Left kidney (tissue), 8 donors: ENCODE measurements around the gene UMOD. TPM values are rescaled to one million over a fixed set of nuclear protein-coding genes. Genes with fewer than 3 reads are reported as not detected.

ENCODE experiments used
- DNase-seq: peaks from one replicate; pipeline ENCODE4 v3.0.0-alpha.2; 2013
- long read RNA-seq, 8 donors: transcript quantifications; one replicate each; lab custom pipeline, GENCODE V29; 2026
- polyA plus RNA-seq: library from polyadenylated mRNA; unstranded; fragments of 120-200 nt; gene quantifications from one replicate; pipeline ENCODE4 v1.2.1, GENCODE V29; 2013; ENCODE audit not compliant: insufficient read length

The UMOD gene
- 163 TPM for polyA plus RNA-seq
- long read RNA-seq, donor 1, partial matches to known transcripts: 38 of 52 reads
- long read RNA-seq, donor 1, other reads (novel, unspliced or antisense): 10 of 52 reads
- long read RNA-seq, donor 2, partial matches to known transcripts: 0 of 7 reads
- long read RNA-seq, donor 2, other reads (novel, unspliced or antisense): 6 of 7 reads
- long read RNA-seq, donor 3, transcript UMOD-203 (11 exons, 2,399 nt): major isoform, 6 of 23 reads
- long read RNA-seq, donor 3, partial matches to known transcripts: 7 of 23 reads
- long read RNA-seq, donor 3, other reads (novel, unspliced or antisense): 7 of 23 reads
- long read RNA-seq, donor 4: 0 reads
- long read RNA-seq, donor 5, transcript UMOD-203 (11 exons, 2,399 nt): major isoform, 11 of 20 reads
- long read RNA-seq, donor 5, partial matches to known transcripts: 0 of 20 reads
- long read RNA-seq, donor 5, other reads (novel, unspliced or antisense): 9 of 20 reads
- long read RNA-seq, donor 6, partial matches to known transcripts: 5 of 7 reads
- long read RNA-seq, donor 6, other reads (novel, unspliced or antisense): 0 of 7 reads
- long read RNA-seq, donor 7, transcript UMOD-203 (11 exons, 2,399 nt): major isoform, 33 of 132 reads
- long read RNA-seq, donor 7, partial matches to known transcripts: 69 of 132 reads
- long read RNA-seq, donor 7, other reads (novel, unspliced or antisense): 26 of 132 reads
- long read RNA-seq, donor 8, transcript UMOD-203 (11 exons, 2,399 nt): major isoform, 13 of 66 reads
- long read RNA-seq, donor 8, partial matches to known transcripts: 34 of 66 reads
- long read RNA-seq, donor 8, other reads (novel, unspliced or antisense): 17 of 66 reads

- no peak for DNase-seq
Observed at GRCh38 chr16:20352615-20353014, at the start of gene UMOD. Gene UMOD, minus strand, starts transcription at chr16:20352715. Its CDS starts 1,978 bp downstream, at chr16:20350737.

GRCh38 chr16:20401475-20402016 is 49.0 kb upstream of the UMOD start:
- DNase-seq: no peak

GRCh38 chr16:20401066-20401465 is 48.6 kb upstream of the UMOD start:
- DNase-seq: no peak

GRCh38 chr16:20399185-20399584 is 46.7 kb upstream of the UMOD start:
- DNase-seq: no peak

DNA sequence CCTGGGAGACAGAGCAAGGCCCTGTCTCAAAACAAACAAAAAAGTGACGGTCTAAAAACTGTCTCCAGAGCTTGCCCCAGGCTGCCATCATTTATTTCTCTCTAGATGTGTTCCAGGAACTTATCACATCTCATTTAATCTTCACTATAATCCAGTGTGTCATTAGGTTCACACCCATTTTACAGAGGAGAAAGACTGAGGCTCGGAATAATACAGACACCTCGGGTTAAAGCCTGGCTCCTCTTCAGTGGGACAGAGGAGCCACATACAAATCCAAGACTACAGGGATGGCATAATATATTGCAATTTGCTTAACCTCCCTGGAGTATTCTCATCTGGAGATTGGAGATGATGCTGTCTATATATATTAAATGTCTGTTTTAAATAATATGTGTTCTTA is 46.1 kb upstream of the UMOD start:
- DNase-seq: no peak

- no peak for DNase-seq
Observed at GRCh38 chr16:20397468-20398074, 45.1 kb upstream of the UMOD start.

DNA sequence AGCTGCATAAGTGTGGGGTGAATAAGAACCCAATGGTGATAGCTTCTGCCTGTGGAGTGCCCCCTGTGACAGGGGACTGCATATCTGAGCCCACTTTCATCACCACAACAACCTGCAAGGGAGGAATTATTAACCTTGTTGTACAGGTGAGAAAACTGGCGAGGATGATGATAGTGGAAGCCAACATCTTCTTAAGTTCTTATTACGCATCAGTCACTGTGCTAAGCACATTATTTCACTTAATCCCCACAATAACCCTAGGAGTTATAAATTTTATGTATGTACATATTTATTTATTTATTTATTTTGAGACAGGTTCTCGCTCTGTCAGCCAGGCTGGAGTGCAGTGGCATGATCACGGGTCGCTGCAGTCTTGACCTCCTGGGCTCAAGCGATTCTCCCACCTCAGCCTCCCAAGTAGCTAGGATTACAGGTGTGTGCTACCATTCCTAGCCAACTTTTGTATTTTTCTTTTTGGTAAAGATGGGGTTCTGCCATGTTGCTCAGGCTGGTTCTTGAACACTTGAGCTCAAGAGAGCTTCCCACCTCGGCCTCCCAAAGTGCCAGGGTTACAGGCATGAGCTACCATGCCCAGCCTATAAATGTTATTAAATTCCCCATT is 44.4 kb upstream of the UMOD start:
- no peak for DNase-seq

- DNase-seq: no peak
Observed at GRCh38 chr16:20395946-20396345, 43.4 kb upstream of the UMOD start.

DNA sequence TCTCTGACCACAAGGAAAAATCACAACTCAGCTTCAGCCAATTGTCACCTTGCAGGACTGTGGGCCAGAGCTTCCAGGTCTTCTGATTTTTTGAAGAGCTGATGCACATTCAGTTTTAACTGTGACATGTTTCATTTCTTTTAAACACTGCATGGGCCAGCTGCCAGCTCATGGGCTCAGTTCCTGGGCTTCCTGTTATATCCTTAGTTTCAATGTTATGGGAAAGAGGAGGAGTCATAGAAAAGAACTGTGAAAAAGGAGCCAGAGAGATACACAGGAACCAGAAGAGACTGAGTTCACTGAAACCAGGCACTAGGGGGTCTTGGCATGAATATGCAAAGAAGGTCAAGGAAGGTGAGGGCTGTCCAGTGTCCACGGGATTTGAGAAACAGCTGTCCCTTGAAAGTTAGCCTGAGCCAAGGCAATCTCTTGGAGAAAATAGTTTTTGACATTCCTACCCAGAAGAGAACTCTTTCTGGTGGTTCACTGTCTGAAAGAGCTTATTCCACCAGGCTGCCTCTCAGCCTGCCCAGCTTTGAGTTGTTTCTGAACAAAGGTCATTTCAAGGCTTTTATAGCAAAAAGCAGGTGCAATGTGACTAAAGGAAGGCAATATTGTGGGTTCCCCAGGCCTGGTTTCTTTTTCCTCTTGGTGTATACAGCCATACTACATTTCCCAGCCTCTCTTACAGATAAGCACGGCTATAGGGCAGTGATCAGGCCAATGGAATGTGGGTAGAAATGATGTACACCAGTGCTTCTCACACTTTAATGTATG is 41.5 kb upstream of the UMOD start:
- DNase-seq: no peak

DNA sequence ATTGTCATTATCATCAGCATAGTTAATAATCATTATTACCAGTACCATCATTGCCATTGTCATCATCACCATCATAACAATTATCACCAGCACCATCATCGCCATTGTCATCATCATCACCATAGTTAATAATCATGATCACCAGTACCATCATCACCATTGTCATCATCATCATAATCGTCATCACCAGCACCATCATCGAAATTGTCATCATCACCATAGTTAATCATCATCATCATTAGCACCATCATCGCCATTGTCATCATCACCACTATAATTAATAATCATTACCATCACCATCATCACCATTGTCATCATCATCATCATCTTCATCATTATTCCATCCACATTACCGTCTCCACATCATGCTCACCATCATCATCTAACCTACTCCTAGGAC is 38.5 kb upstream of the UMOD start:
- DNase-seq: no peak

DNA sequence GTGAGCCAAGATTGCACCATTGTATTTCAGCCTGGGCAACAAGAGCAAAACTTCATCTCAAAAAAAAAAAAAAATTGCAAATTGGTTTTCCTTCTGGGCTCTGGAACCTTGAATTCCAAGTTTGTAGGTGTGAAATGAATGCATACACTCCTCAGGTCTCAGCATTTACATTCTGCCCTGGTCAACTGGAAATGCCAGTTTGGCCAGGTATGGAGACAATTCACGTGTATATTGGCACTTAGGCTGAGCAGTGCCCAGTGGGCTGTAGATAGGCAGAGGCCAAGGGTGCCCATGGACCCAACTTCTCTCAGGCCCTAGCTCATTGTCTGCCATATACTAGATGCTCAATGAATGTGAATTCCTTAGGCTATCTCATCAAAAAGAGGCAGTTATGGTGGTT is 36.3 kb upstream of the UMOD start:
- DNase-seq: no peak

DNA sequence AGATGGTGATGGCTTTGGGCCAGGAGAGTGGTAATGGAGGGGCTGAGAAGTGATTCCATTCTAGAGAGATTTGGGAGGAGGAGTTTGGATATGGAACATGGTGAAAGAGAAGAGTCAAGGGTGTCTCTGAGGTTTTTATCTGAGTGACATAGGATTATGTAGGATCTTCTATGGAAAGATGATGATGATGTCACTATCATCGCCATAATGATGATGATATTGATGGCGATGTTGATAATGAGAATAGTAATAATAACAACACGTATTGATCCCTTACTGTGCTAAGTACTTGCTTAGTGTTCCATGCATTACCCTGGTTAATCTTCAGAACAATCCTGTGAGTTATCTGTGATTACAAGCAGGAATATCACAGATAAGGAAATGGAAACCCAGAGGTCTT is 35.5 kb upstream of the UMOD start:
- no peak for DNase-seq

GRCh38 chr16:20385844-20386832 is 33.6 kb upstream of the UMOD start:
- peak; percentile 39 for DNase-seq

- peak; percentile 69 for DNase-seq
Observed at GRCh38 chr16:20383106-20384029, 30.9 kb upstream of the UMOD start.

DNA sequence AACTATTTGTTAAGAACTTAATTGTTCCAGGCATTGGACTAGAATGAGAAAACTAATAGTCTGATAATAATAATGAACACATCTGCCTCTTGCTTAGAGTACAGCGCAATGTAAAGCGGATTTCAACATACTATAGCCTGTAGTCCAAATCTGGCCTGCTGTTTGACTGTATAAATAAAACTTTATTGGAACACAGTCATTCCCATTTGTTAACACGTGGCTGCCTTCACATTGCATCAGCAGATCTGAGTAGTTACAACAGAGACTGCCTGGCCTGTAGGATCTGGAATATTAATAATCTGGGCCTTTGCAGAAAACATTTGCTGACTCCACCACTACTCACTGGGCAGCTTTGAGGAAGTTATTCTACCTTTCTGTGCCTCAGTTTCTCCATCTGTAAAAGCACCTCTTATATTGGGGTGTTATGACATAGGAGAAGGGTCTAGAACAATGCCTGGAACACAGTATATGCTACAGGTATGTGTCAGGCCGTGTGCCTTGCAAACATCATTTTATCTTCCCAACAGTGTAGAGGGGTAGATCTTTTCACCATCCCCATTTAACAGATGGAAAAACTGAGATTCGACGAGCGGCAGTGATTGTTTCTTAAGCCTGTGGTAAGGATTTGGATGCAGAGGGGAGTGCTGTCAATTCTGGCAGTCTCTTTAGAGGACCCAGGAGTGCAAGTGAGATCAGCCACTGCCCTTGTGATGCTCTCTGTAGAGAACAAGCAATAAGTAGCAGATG is 29.9 kb upstream of the UMOD start:
- no peak for DNase-seq

GRCh38 chr16:20380782-20381181 is 28.3 kb upstream of the UMOD start:
- DNase-seq: peak; percentile 33

DNA sequence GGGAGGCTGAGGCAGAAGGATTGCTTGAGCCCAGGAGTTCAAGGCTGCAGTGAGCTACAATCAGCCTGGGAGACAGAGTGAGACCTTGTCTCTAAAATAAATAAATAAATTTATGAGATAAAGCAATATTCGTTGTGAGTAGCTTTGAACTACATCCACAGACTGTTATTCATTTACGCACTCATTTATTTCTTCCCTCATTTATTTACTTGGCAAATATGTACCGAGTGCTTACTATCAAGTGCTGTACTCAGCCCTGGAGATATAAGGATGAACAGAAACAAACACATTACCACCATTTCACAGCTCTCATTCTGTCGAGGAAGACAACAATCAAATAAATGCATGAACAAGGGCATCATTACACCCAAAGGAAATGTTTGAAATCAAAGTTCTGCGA is 24.7 kb upstream of the UMOD start:
- DNase-seq: no peak

GRCh38 chr16:20372701-20373100 is 20.2 kb upstream of the UMOD start:
- no peak for DNase-seq
